ENCODE measurements around the gene PSG3.
"Not testable (repeated sequence)": the region's sequence is repeated elsewhere in the genome, so short reads cannot be mapped to it uniquely, and the experiment has no call there.

DNA sequence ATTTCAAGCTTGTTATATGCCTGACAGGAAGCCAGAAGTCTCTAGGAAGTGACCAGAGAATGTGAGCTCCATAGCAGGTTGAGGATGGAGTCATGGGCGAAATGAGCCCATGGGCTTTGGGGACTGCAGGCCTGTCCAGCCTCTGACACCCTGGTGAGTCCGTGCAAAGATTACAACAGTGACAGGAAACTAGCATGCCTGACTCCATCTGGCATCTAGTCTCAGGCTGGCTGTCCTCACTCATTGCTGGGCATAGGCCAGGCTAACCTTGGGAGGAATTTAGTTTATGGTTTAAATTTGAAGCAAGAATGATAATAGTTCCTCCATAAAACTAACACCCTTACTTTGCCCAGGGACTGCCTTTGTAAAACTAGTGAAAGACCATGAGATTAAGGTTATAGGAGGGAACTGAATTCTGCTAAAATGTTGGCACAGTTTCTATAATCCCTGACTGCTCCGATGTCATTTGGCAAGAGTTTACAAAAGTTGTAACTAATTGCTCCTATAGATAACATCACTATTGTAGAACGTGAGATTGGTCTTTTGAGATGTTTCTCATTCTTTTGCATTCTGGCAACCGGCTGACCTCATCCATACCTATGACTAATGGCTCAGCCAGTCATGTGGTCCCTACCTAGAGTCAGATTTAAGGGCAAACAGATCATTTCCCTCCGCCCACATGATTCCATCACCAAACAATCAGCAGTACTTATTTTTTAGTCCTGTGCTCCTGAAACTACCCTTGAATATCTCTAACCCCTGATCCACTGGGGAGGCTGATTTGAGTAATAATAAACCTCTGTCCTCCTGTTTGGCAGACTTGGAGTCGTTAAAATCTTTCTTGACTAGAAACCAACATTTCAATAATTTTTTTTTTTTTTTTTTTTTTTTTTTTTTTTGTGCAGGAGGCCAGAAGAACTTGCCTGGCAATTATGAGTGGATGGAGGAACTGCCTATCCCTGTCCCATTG is 21.0 kb upstream of the PSG3 start:
- TF ChIP-seq, protein P1, sequence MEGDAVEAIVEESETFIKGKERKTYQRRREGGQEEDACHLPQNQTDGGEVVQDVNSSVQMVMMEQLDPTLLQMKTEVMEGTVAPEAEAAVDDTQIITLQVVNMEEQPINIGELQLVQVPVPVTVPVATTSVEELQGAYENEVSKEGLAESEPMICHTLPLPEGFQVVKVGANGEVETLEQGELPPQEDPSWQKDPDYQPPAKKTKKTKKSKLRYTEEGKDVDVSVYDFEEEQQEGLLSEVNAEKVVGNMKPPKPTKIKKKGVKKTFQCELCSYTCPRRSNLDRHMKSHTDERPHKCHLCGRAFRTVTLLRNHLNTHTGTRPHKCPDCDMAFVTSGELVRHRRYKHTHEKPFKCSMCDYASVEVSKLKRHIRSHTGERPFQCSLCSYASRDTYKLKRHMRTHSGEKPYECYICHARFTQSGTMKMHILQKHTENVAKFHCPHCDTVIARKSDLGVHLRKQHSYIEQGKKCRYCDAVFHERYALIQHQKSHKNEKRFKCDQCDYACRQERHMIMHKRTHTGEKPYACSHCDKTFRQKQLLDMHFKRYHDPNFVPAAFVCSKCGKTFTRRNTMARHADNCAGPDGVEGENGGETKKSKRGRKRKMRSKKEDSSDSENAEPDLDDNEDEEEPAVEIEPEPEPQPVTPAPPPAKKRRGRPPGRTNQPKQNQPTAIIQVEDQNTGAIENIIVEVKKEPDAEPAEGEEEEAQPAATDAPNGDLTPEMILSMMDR (IDR thresholded peaks at IDR 0.05) = not testable (repeated sequence)
- TF ChIP-seq ZFX (IDR thresholded peaks at IDR 0.05; ENCODE audit: borderline replicate concordance) = not testable (repeated sequence)
